CD4-positive, alpha-beta T cell (primary cell): ENCODE data around the gene SELENBP1. TPM values are rescaled to one million over a fixed set of nuclear protein-coding genes. Genes with fewer than 3 reads are reported as not detected.

Experiments used
- ATAC-seq: fragments of 200-7000 bp; cut with Tn5 transposase; one replicate; pipeline ENCODE4 v1.10.0; 2022; ENCODE audit warnings: mild to moderate bottlenecking; ENCODE audit not compliant: poor library complexity
- CTCF ChIA-PET: fragments of 350-600 bp; sonication (Branson Sonifier 250); formaldehyde crosslinking; loops from one replicate; lab custom pipeline; 2021; ENCODE audit warnings: antibody characterized with exemption, inconsistent platforms; lab: Charles Lee
- POLR2A ChIA-PET: fragments of 350-600 bp; sonication (Branson Sonifier 250); formaldehyde crosslinking; loops from one replicate; lab custom pipeline; 2021; ENCODE audit warnings: antibody characterized with exemption, inconsistent platforms; lab: Charles Lee
- DNase-seq, 14 experiments: peaks; one replicate each; pipeline ENCODE4 v3.0.0-alpha.2; 2013 to 2020; ENCODE audit warnings: mixed read lengths in 2 of 14
- H3K27ac ChIP-seq, 2 donors: one replicate each; pipeline versions ENCODE4 v1.5.1 to v1.7.0; 2013; ENCODE audit warnings: low read length in 2 of 2, low read depth in 1 of 2, mild to moderate bottlenecking in 1 of 2
- H3K27me3 ChIP-seq, 2 experiments: 1 replicate in 1 of 2; 2 replicates in 1 of 2; pipeline versions ENCODE4 v1.6.1 to v1.7.0; 2013; ENCODE audit warnings: low read length in 2 of 2, control low read depth in 1 of 2, mild to moderate bottlenecking in 1 of 2, moderate library complexity in 1 of 2; ENCODE audit not compliant: insufficient read depth in 2 of 2, control insufficient read depth in 1 of 2
- H3K36me3 ChIP-seq: one replicate; pipeline ENCODE4 v1.6.1; 2013; ENCODE audit warnings: low read length, control low read depth; ENCODE audit not compliant: insufficient read depth
- H3K4me1 ChIP-seq: one replicate; pipeline ENCODE4 v1.6.1; 2013; ENCODE audit warnings: low read length, control low read depth; ENCODE audit not compliant: insufficient read depth
- H3K4me3 ChIP-seq: one replicate; pipeline ENCODE4 v1.5.1; 2013; ENCODE audit warnings: mild to moderate bottlenecking, low read length, moderate library complexity
- H3K9me3 ChIP-seq, 2 experiments: 1 replicate in 1 of 2; 2 replicates in 1 of 2; pipeline versions ENCODE4 v1.6.1 to v1.7.0; 2013; ENCODE audit warnings: low read length in 2 of 2, mild to moderate bottlenecking in 2 of 2, control low read depth in 1 of 2, moderate library complexity in 1 of 2; ENCODE audit not compliant: control insufficient read depth in 1 of 2, insufficient read depth in 1 of 2
- H3K27ac Mint-ChIP-seq: one replicate; pipeline ENCODE4 v1.8.0; 2020; ENCODE audit warnings: mixed read lengths
- H3K27me3 Mint-ChIP-seq: one replicate; pipeline ENCODE4 v1.8.0; 2021; ENCODE audit warnings: mixed read lengths
- H3K36me3 Mint-ChIP-seq: one replicate; pipeline ENCODE4 v1.8.0; 2021; ENCODE audit warnings: low read depth, mixed read lengths
- H3K4me1 Mint-ChIP-seq: one replicate; pipeline ENCODE4 v1.8.0; 2021; ENCODE audit warnings: low read depth, mixed read lengths
- H3K4me3 Mint-ChIP-seq: one replicate; pipeline ENCODE4 v1.8.0; 2020; ENCODE audit warnings: mild to moderate bottlenecking, mixed read lengths
- H3K9me3 Mint-ChIP-seq: one replicate; pipeline ENCODE4 v1.8.0; 2020; ENCODE audit warnings: mixed read lengths
- intact Hi-C, 2 experiments: fragments of 100-400 bp; cut with DNase I in 1 of 2; cut with micrococcal nuclease in 1 of 2; formaldehyde crosslinking; loops; one replicate each; pipeline versions ENCODE4 v1.15.1 to v1.9.0; 2023 to 2025; cut with DNase I, micrococcal nuclease
- total RNA-seq, 174 experiments: library from RNA in 2 of 174; stranded (reverse) in 2 of 174; gene quantifications; one replicate each; pipeline ENCODE4 v1.2.3 and lab custom pipeline; 2021 to 2026
- TF ChIP-seq, protein P1 (sequence below): fragments of 200-600 bp; IDR thresholded peaks from one replicate; pipeline ENCODE4 v1.8.0; 2022; ENCODE audit warnings: antibody characterized with exemption, mild to moderate bottlenecking

SELENBP1 gene
- total RNA-seq, 2 experiments from 2014 or later = not detected

DNA sequence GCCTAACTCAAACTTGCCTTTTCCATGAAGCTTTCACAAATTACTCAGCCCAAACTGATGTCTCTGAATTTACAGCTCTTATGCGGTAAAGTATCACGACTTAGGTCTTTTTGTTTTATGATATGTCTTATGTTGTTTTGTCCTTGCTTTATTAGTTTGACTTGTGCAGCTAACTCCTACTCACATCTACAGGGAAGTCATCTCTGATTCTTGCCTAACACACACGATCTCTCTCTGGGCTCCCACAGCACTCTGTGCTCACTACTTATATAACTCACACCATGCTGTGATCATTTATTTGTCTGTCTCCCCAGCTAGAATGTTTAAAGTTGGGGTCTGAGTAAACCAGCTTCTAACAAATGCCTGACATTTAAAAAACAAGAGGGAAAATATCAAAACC lies 35.9 kb downstream of the SELENBP1 start:
- Mint-ChIP-seq H3K36me3 (peaks cover 5% of the 10 kb centered on the region), H3K27me3 (no peaks in the 10 kb centered on the region), H3K9me3 (no peaks in the 10 kb centered on the region), H3K4me3 (no peak overlapping the region), H3K4me1 (peaks cover 10% of the 10 kb centered on the region), H3K27ac (no peak overlapping the region)
- no peak for DNase-seq
- TF ChIP-seq, protein P1, sequence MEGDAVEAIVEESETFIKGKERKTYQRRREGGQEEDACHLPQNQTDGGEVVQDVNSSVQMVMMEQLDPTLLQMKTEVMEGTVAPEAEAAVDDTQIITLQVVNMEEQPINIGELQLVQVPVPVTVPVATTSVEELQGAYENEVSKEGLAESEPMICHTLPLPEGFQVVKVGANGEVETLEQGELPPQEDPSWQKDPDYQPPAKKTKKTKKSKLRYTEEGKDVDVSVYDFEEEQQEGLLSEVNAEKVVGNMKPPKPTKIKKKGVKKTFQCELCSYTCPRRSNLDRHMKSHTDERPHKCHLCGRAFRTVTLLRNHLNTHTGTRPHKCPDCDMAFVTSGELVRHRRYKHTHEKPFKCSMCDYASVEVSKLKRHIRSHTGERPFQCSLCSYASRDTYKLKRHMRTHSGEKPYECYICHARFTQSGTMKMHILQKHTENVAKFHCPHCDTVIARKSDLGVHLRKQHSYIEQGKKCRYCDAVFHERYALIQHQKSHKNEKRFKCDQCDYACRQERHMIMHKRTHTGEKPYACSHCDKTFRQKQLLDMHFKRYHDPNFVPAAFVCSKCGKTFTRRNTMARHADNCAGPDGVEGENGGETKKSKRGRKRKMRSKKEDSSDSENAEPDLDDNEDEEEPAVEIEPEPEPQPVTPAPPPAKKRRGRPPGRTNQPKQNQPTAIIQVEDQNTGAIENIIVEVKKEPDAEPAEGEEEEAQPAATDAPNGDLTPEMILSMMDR = no peak
- POLR2A ChIA-PET = interaction anchor here (1.1 to 1.7 kb wide), 2 partner anchors 9 to 55 kb away, joined by 3 to 4 read pairs; partner anchors contain the start of genes PI4KB and ZNF687
- H3K36me3 ChIP-seq = peaks cover 1% of the 10 kb centered on the region
- H3K27ac ChIP-seq = no peak overlapping the region
- H3K9me3 ChIP-seq = no peaks in the 10 kb centered on the region
- no peak for ATAC-seq
- intact Hi-C loops = no loop called here
- CTCF ChIA-PET = interaction anchor here (1.2 to 1.8 kb wide), 2 partner anchors 36 to 56 kb away, joined by 4 to 5 read pairs; no protein-coding TSS in a partner anchor
- H3K4me3 ChIP-seq = no peak overlapping the region
- no peaks in the 10 kb centered on the region for H3K27me3 ChIP-seq
- no peaks in the 10 kb centered on the region for H3K4me1 ChIP-seq

DNA sequence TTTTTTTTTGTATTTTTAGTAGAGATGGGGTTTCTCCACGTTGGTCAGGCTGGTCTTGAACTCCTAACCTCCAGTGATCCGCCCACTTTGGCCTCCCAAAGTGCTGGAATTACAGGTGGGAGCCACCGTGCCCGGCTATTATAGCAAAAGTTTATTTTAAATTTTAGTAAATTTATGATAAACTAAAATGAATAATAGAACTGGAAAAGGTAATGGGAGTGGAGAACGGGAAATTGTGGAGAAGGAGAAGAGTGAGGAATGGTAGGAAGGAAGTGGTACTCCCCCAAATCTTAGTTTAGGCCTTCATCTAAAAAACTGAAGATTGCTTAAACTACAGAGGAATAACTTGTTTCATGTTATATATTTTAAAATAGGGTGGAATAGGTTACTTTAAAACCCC lies 37.7 kb downstream of the SELENBP1 start:
- Mint-ChIP-seq H3K4me1 (peaks cover 2% of the 10 kb centered on the region), H3K4me3 (no peak overlapping the region), H3K9me3 (no peaks in the 10 kb centered on the region), H3K27ac (no peak overlapping the region), H3K36me3 (no peaks in the 10 kb centered on the region), H3K27me3 (no peaks in the 10 kb centered on the region)
- ChIA-PET POLR2A (no interaction called here), CTCF (no interaction called here)
- H3K4me1 ChIP-seq = no peaks in the 10 kb centered on the region
- TF ChIP-seq, protein P1 = no peak
- no peak overlapping the region for H3K4me3 ChIP-seq
- no peaks in the 10 kb centered on the region for H3K27me3 ChIP-seq
- ATAC-seq (no peak), DNase-seq (no peak)
- H3K27ac ChIP-seq = no peak overlapping the region
- H3K36me3 ChIP-seq = no peaks in the 10 kb centered on the region
- no peaks in the 10 kb centered on the region for H3K9me3 ChIP-seq
- intact Hi-C loops = no loop called here

DNA sequence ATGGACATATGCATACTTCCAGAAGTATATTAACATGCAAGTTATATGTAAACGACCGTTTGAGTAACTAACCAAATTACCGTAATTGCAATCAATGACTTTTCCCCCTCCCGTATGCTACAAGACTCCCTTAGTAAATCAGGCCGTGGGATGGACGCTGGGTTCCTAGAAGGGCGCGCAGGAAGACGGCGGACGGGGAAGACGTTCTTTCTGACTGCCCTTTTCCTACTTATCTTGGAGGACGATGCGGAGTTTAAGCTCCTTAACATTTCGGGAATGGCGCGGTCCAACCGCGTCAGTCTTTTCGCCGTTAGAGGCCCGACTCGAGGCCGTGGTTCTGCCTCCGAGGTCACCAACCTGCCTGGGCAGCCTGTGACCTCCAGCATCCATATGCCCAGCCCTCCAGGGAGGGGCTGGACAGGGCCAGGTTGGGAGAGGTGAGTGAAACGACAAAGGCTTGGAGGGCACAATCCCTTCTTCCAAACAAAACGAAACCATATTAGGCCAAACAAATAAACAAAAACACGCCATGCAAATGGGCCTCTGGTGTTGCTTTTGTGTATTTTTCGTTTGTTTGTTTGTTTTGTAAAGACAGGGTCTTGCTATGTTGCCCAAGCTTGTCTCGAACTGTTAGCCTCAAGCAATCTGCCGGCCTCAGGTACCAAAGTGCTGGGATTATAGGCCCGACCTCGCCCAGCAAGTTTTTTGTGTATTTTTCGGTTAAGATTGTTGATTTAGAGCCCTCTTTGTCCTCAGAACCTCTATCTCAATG lies 44.4 kb downstream of the SELENBP1 start:
- Mint-ChIP-seq H3K36me3 (peaks cover 40% of the 10 kb centered on the region), H3K27me3 (no peaks in the 10 kb centered on the region), H3K4me3 (peak overlapping the region; percentile 95), H3K9me3 (no peaks in the 10 kb centered on the region), H3K27ac (peak overlapping the region; percentile 93), H3K4me1 (peaks cover 27% of the 10 kb centered on the region)
- CTCF ChIA-PET = interaction anchor here (1.1 to 4.5 kb wide), 5 partner anchors 12 to 71 kb away, joined by 4 to 41 read pairs (median 8); partner anchors contain the start of gene PSMB4
- H3K9me3 ChIP-seq = no peaks in the 10 kb centered on the region
- POLR2A ChIA-PET = interaction anchor here (0.6 to 3.4 kb wide), 18 partner anchors 8 to 964 kb away, joined by 3 to 54 read pairs (median 6); partner anchors contain the start of genes MRPL9, PSMB4, PSMD4 and RFX5
- H3K27ac ChIP-seq = peak overlapping the region; percentile 84 to 96
- TF ChIP-seq, protein P1 = no peak
- peak; percentile 9 for ATAC-seq
- H3K4me3 ChIP-seq = peak overlapping the region; percentile 75
- intact Hi-C loops = loop anchor here (1.0 to 10.0 kb wide), 7 partner anchors 12 to 633 kb away; partner anchors contain the start of genes RFX5 (in 2 of the 2), GOLPH3L (in 1 of the 2), PSMB4 (in 1 of the 2) and PSMD4 (in 1 of the 2)
- no peaks in the 10 kb centered on the region for H3K27me3 ChIP-seq
- H3K4me1 ChIP-seq = peaks cover 34% of the 10 kb centered on the region
- H3K36me3 ChIP-seq = peaks cover 22% of the 10 kb centered on the region
- peak in 1 of 14 experiments; percentile 7 for DNase-seq
